Measurements from ENCODE around the gene VPS72. TPM values are rescaled to one million over a fixed set of nuclear protein-coding genes. Genes with fewer than 3 reads are reported as not detected.

VPS72 gene, protein sequence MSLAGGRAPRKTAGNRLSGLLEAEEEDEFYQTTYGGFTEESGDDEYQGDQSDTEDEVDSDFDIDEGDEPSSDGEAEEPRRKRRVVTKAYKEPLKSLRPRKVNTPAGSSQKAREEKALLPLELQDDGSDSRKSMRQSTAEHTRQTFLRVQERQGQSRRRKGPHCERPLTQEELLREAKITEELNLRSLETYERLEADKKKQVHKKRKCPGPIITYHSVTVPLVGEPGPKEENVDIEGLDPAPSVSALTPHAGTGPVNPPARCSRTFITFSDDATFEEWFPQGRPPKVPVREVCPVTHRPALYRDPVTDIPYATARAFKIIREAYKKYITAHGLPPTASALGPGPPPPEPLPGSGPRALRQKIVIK
- total RNA-seq, result 42.6 and 51.0 TPM in 2 replicates

DNA sequence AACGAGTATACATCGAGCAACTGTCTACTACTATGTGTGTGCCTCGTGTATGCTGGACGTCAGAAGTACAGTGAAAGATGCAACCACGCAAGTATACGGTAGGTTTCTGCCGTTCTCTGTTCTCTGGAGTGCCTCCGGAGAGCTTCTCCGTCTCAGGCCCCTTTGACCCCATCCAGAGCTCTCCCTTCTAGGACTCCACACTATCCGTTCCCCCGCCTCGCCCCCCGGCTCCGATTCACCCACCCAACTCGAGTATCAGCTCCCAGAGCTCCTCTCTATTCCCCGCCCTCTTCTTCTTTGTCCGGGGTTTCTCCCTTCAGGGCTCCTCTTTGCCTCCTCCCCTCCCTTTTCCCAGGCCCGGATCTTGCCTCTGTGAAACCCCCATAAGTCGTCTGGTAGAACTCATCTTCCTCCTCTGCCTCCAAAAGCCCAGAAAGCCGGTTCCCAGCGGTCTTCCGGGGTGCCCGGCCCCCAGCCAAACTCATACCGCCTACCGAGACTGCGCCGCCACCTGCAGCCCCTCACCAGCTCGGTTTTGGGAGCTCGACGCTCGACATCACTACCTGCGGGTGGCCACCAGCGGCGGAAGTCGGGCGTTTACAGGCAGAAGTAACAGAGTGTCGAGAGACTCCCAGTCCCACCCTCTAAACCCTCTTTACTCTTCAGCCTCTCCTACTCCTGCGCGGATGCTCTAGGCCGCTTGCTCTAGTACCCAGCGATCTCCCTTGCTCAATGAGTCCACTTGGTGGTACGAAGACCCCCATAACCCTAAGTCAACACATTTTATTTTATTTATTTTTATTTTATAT is at the start of gene VPS72:
TSS of gene VPS72 (minus strand) at position 561 of the 809 bp plus-strand sequence. CDS start at position 485, 76 bp downstream.

DNA sequence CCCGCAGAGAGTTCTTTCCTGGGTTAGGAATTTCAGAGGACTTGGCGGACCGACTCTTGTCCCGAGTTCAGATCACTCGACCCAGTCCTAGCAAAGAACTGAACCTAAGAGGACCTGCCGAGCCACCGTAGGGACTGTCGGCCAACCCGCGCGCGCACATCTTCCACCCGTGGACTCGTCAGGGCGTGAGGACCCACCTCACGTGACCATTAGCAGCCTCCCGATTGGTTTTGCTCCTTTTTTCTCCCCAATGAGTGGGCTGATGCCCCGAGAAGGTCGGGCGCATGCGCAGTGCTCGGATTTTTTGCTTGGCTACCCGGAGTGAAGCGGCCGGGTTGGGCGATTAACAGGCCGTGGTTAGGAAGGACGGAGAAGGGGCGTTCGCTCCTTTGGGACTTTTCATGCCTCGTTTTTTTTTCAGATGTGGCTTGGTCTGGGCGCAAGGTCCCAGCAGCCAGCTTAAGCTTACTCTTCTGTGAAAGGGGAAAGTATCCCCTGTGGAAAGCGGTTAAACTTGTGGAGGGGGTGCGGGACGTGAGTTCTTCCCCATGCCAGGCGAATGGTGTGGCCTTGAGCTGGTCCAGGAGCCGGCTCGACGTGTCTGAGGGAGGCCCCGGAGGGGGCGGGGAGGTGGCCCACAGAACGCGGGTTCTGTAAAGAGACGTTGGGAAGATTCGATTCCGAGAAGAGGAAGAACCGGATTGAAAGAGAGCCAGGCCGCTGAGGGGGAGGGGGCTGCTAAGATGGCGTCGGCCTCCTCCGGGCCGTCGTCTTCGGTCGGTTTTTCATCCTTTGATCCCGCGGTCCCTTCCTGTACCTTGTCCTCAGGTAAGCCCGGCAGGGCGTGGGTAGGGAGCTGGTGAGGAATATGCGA is 8.5 kb upstream of the VPS72 start, which contains the start of gene PIP5K1A:
TSS of gene PIP5K1A (plus strand) at position 299 of the 874 bp plus-strand sequence. CDS start at position 744, 445 bp downstream.

GRCh38 chr1:151175863-151176262 is 14.1 kb downstream of the VPS72 start, which contains the start of gene TMOD4:
Gene TMOD4 (minus strand): TSS chr1:151175981. CDS start chr1:151174875, 1,106 bp downstream.

DNA sequence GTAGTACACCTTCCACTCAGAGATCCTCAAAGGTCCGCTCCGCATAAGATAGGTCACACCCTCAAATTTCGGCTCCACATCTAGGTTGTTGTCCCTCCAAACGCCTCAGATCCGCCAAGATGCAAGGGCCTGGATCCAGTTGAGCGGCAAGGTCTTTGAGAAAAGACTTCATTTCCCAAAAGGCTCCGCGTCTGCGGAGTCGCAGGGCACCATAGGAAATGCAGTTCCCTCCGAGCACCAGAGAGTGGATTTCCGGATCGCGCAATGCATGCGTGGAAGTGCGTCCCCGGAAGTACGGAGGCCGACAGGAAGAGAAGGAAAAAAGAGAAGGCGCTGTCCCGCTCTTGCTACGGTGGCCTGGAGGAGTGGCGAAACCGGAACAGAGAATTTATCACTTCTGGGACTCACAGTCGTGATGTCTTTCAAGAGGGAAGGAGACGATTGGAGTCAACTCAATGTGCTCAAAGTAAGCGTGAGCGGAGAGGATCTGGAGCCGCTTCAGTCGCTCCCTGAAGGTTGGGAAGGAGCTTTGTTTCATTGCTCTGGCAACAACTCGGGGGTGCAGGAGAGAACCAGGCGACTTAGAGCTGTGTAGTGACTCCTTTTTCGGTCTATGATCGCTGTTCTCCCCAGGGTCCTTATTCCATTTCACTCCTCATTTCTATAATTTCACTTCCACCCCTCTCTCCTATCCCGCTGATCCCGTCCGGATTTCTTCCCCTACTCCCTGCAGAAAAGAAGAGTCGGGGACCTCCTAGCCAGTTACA is 24.1 kb downstream of the VPS72 start, which contains the start of the genes LYSMD1 and SCNM1:
TSS of gene LYSMD1 (minus strand) at position 165 of the 767 bp plus-strand sequence. CDS start 644 bp downstream, outside the sequence.
TSS of gene SCNM1 (plus strand) at position 407 of the 767 bp plus-strand sequence. CDS start at position 416, 9 bp downstream.

DNA sequence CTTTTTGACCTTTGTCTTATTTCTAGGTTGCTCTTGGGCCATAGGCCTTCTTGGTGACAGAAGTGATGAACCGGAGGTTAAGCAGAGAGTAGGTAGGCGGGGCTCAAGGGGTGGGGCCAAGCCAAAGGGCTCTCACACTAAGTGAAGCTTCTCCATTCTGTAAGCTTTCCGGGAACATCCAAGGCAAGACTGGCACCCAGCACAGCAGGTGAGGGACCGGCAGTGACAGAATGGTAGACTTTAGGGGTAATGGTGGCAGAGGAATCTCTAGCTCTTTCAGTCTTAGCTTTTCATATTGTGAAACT is 33.5 kb downstream of the VPS72 start, which contains the start of gene TNFAIP8L2:
TSS of gene TNFAIP8L2 (plus strand) at position 135 of the 305 bp plus-strand sequence. CDS start 2,049 bp downstream, outside the sequence.

DNA sequence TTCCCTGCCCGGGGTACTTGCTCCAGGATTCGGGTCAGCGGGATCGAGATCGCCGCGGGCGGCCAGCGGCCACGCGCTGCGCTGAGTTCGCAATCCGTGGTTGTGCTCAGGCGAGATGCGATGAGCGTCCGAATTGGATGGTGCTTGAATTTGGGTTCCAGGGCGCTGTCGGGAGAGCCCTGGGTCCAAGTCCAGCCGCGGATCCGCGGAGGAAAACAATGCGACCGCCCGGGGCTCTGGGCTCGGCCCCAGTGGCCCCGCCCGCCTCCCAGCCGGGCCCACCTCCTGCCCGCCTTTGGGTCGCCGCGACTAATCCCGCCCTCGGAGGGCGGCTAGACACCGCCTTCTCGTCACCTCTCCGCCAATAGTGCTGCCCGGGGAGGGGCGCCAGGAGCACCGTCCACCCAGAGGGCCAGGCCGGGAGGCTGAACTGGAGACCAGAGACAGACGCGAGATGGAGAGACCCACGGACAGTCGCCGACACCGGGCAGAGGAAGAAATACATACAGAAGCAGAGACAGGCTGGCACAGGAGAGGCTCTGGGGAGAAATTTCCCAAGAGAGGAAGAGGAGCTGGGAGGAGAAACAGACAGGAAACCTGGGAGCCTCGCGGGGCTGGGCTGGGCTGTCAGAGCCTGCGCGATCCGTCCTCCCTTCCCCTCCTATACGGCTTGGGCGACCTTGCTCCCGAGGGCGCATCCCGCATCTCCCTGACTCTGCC is 43.4 kb downstream of the VPS72 start, which contains the start of gene SEMA6C:
TSS of gene SEMA6C (minus strand) at position 220 of the 720 bp plus-strand sequence. CDS start 4,010 bp downstream, outside the sequence.

Other genes starting within 250 kb of the VPS72 start
- gene CERS2, start 215.4 kb downstream of the VPS72 start, total RNA-seq, result 86.2 and 93.6 TPM in 2 replicates
- 0.63 TPM in 1 of 2 replicates, not detected in the other for gene ANXA9, start 207.9 kb downstream of the VPS72 start, total RNA-seq
- gene MINDY1, start 183.3 kb downstream of the VPS72 start, total RNA-seq, result 11.3 and 21.5 TPM in 2 replicates
- gene PRUNE1, start 181.7 kb downstream of the VPS72 start, total RNA-seq, result 3.2 and 5.5 TPM in 2 replicates
- 0.16 and 0.26 TPM in 2 replicates for gene BNIPL, start 153.6 kb downstream of the VPS72 start, total RNA-seq
- 1.0 and 1.4 TPM in 2 replicates for gene C1orf56, start 142.4 kb downstream of the VPS72 start, total RNA-seq
- 23.6 and 24.7 TPM in 2 replicates for gene CDC42SE1, start 130.6 kb downstream of the VPS72 start, total RNA-seq
- 1.5 and 2.7 TPM in 2 replicates for gene MLLT11, start 129.8 kb downstream of the VPS72 start, total RNA-seq
- 15.3 and 28.5 TPM in 2 replicates for gene GABPB2, start 119.4 kb downstream of the VPS72 start, total RNA-seq
- gene SEMA6C, start 43.6 kb downstream of the VPS72 start, total RNA-seq, result 0.63 and 1.7 TPM in 2 replicates
- gene TNFAIP8L2, start 33.5 kb downstream of the VPS72 start, total RNA-seq, result not detected in 2 replicates
- 5.0 and 6.8 TPM in 2 replicates for gene LYSMD1, start 24.3 kb downstream of the VPS72 start, total RNA-seq
- gene SCNM1, start 24.1 kb downstream of the VPS72 start, total RNA-seq, result 21.8 and 22.8 TPM in 2 replicates
- gene TMOD4, start 14.2 kb downstream of the VPS72 start, total RNA-seq, result not detected in 2 replicates
- 38.6 and 46.5 TPM in 2 replicates for gene PIP5K1A, start 8.4 kb upstream of the VPS72 start, total RNA-seq
- gene PSMD4, start 64.5 kb upstream of the VPS72 start, total RNA-seq, result 342 and 409 TPM in 2 replicates
- 7.3 and 9.0 TPM in 2 replicates for gene ZNF687, start 92.1 kb upstream of the VPS72 start, total RNA-seq
- gene PI4KB, start 137.2 kb upstream of the VPS72 start, total RNA-seq, result 35.5 and 52.5 TPM in 2 replicates
- 31.2 and 31.7 TPM in 2 replicates for gene RFX5, start 157.1 kb upstream of the VPS72 start, total RNA-seq
- 111 and 123 TPM in 2 replicates for gene SELENBP1, start 182.5 kb upstream of the VPS72 start, total RNA-seq
- gene PSMB4, start 209.4 kb upstream of the VPS72 start, total RNA-seq, result 318 and 353 TPM in 2 replicates

Measured in bronchial smooth muscle cell (primary cell).